ENCODE measurements around the gene HPCAL1.

The HPCAL1 gene

GRCh38 chr2:10355471-10356438 lies 53.1 kb downstream of the HPCAL1 start:
- H3K27ac ChIP-seq = no peak overlapping the region
- no peak for DNase-seq
- no peaks in the 10 kb centered on the region for H3K27me3 ChIP-seq (replicated peaks)
- no peaks in the 10 kb centered on the region for H3K36me3 ChIP-seq (replicated peaks)
- no peak for TF ChIP-seq CTCF (IDR thresholded peaks at IDR 0.05; ENCODE audit: low read depth, low read length, missing control alignments)
- H3K4me3 ChIP-seq (ENCODE audit: low read depth, low read length) = no peak overlapping the region
- in situ Hi-C loops (cut with HindIII; ENCODE audit: low pct_ligation_motif_present, low sequenced_read_pairs) = no loop called here

- Histone ChIP-seq H3K4me3 (ENCODE audit: low read depth, low read length) (no peak overlapping the region), H3K27me3 (replicated peaks) (no peaks in the 10 kb centered on the region), H3K36me3 (replicated peaks) (no peaks in the 10 kb centered on the region), H3K27ac (no peak overlapping the region)
- TF ChIP-seq CTCF (IDR thresholded peaks at IDR 0.05; ENCODE audit: low read depth, low read length, missing control alignments) = no peak
- DNase-seq = no peak
- in situ Hi-C loops (cut with HindIII; ENCODE audit: low pct_ligation_motif_present, low sequenced_read_pairs) = no loop called here
Measured at GRCh38 chr2:10356439-10356811, 53.7 kb downstream of the HPCAL1 start.

- no peak overlapping the region for H3K4me3 ChIP-seq (ENCODE audit: low read depth, low read length)
- no peaks in the 10 kb centered on the region for H3K36me3 ChIP-seq (replicated peaks)
- no peaks in the 10 kb centered on the region for H3K27me3 ChIP-seq (replicated peaks)
- in situ Hi-C loops (cut with HindIII; ENCODE audit: low pct_ligation_motif_present, low sequenced_read_pairs) = no loop called here
- no peak for DNase-seq
- no peak overlapping the region for H3K27ac ChIP-seq
- no peak for TF ChIP-seq CTCF (IDR thresholded peaks at IDR 0.05; ENCODE audit: low read depth, low read length, missing control alignments)
Measured at GRCh38 chr2:10357193-10358169, 54.8 kb downstream of the HPCAL1 start.

GRCh38 chr2:10359246-10359645 lies 56.5 kb downstream of the HPCAL1 start:
- TF ChIP-seq CTCF (IDR thresholded peaks at IDR 0.05; ENCODE audit: low read depth, low read length, missing control alignments) = no peak
- no peaks in the 10 kb centered on the region for H3K27me3 ChIP-seq (replicated peaks)
- no peak overlapping the region for H3K4me3 ChIP-seq (ENCODE audit: low read depth, low read length)
- in situ Hi-C loops (cut with HindIII; ENCODE audit: low pct_ligation_motif_present, low sequenced_read_pairs) = no loop called here
- H3K27ac ChIP-seq = no peak overlapping the region
- no peak for DNase-seq
- no peaks in the 10 kb centered on the region for H3K36me3 ChIP-seq (replicated peaks)

- Histone ChIP-seq H3K27me3 (replicated peaks) (no peaks in the 10 kb centered on the region), H3K4me3 (ENCODE audit: low read depth, low read length) (no peak overlapping the region), H3K36me3 (replicated peaks) (no peaks in the 10 kb centered on the region), H3K27ac (no peak overlapping the region)
- no peak for TF ChIP-seq CTCF (IDR thresholded peaks at IDR 0.05; ENCODE audit: low read depth, low read length, missing control alignments)
- in situ Hi-C loops (cut with HindIII; ENCODE audit: low pct_ligation_motif_present, low sequenced_read_pairs) = no loop called here
- no peak for DNase-seq
Measured at GRCh38 chr2:10359731-10360329, 57.1 kb downstream of the HPCAL1 start.

All from brain microvascular endothelial cell (primary cell).